K562 (cell line): ENCODE data around the gene SUN5. TPM values are rescaled to one million over a fixed set of nuclear protein-coding genes. Genes with fewer than 3 reads are reported as not detected.

Experiments used
- ATAC-seq: fragments of 200-7000 bp; cut with Tn5 transposase; 3 replicates; pipeline ENCODE4 v1.9.1; 2020; ENCODE audit warnings: moderate library complexity
- BruUV-seq: library from RNA; stranded (reverse); fragments of 400-500 nt; replicated peaks from 2 replicates; lab custom pipeline; 2021; lab: Mats Ljungman, UMichigan
- CTCF ChIA-PET: fragments of 300-600 bp; formaldehyde crosslinking; extraction: SDS; loops from one replicate; lab custom pipeline; 2021; ENCODE audit warnings: low intra/inter-chr PET ratio; lab: Yijun Ruan, JAX
- POLR2A ChIA-PET: fragments of 300-600, 350-650 bp; sonication (Branson Sonifier 250); formaldehyde crosslinking; extraction: SDS; loops from one replicate; lab custom pipeline; 2021; ENCODE audit warnings: antibody characterized with exemption, inconsistent platforms; lab: Yijun Ruan, JAX
- DNase-seq, 4 experiments: peaks; one replicate each; pipeline versions ENCODE4 v3.0.0 to v3.0.0-alpha.2; 2011 to 2018; ENCODE audit warnings: low spot score in 3 of 4, mixed read lengths in 3 of 4; ENCODE audit errors: extremely low read depth in 1 of 4
- FAIRE-seq: peaks from 2 replicates; lab custom pipeline; 2011; peaks lifted over from hg19 to GRCh38; lab: Jason Lieb, UNC
- H2AFZ ChIP-seq: 2 replicates; pipeline ENCODE4 v1.6.0; 2011; ENCODE audit warnings: low read depth, low read length, control low read depth, inconsistent platforms
- H3K27ac ChIP-seq: fragments of 200-600 bp; 3 replicates; pipeline ENCODE4 v1.8.0; 2011; ENCODE audit warnings: low read depth, mild to moderate bottlenecking, control low read depth, inconsistent platforms, low read length, moderate library complexity, mixed read lengths; ENCODE audit errors: extremely low read depth
- H3K27me3 ChIP-seq, 2 experiments: fragments of 300-600 bp in 1 of 2; 2 replicates in 1 of 2; 3 replicates in 1 of 2; pipeline versions ENCODE4 v1.6.0 to v1.8.0; 2011; ENCODE audit warnings: inconsistent platforms in 2 of 2, low read length in 2 of 2, mild to moderate bottlenecking in 1 of 2, mixed read lengths in 1 of 2, moderate library complexity in 1 of 2; ENCODE audit not compliant: control insufficient read depth in 2 of 2, insufficient read depth in 2 of 2
- H3K36me3 ChIP-seq: fragments of 300-600 bp; 3 replicates; pipeline ENCODE4 v1.8.0; 2011; ENCODE audit warnings: mild to moderate bottlenecking, low read length, inconsistent platforms; ENCODE audit not compliant: control insufficient read depth, insufficient read depth
- H3K4me1 ChIP-seq, 2 experiments: fragments of 200-600 bp in 1 of 2; replicated peaks in 1 of 2; 2 replicates in 1 of 2; 3 replicates in 1 of 2; pipeline versions ENCODE4 v1.5.1 to v1.8.0; 2011; ENCODE audit warnings: inconsistent platforms in 2 of 2, low read length in 2 of 2, mild to moderate bottlenecking in 1 of 2, mixed read lengths in 1 of 2, moderate library complexity in 1 of 2; ENCODE audit not compliant: control insufficient read depth in 2 of 2, insufficient read depth in 2 of 2
- H3K4me2 ChIP-seq: 2 replicates; pipeline ENCODE4 v1.6.1; 2011; ENCODE audit warnings: low read length, control low read depth, inconsistent platforms, mixed read lengths; ENCODE audit not compliant: insufficient read depth
- H3K4me3 ChIP-seq: fragments of 200-600 bp; sonication (generic), shearing (Covaris generic); 2 replicates; pipeline ENCODE4 v1.5.1; 2016; ENCODE audit warnings: control low read depth, inconsistent platforms
- H3K79me2 ChIP-seq: fragments of 200-600 bp; 3 replicates; pipeline ENCODE4 v1.8.0; 2011; ENCODE audit warnings: low read length, inconsistent platforms; ENCODE audit not compliant: control insufficient read depth, insufficient read depth
- H3K9ac ChIP-seq, 2 experiments: 2 replicates each; pipeline versions ENCODE4 v1.6.0 to v1.6.1; 2011; ENCODE audit warnings: low read depth in 2 of 2, low read length in 2 of 2, control low read depth in 1 of 2, inconsistent platforms in 1 of 2, mild to moderate bottlenecking in 1 of 2, mixed read lengths in 1 of 2; ENCODE audit not compliant: insufficient read depth in 1 of 2
- H3K9me1 ChIP-seq: one replicate; pipeline ENCODE4 v1.6.0; 2011; ENCODE audit warnings: inconsistent platforms, mild to moderate bottlenecking, low read length, moderate library complexity; ENCODE audit not compliant: control insufficient read depth, insufficient read depth
- H3K9me3 ChIP-seq: replicated peaks from 2 replicates; pipeline ENCODE4 v1.5.1; 2011; ENCODE audit warnings: low read depth, low read length, inconsistent platforms; ENCODE audit not compliant: control insufficient read depth, insufficient read depth
- H4K20me1 ChIP-seq: replicated peaks from 2 replicates; pipeline ENCODE4 v1.6.1; 2011; ENCODE audit warnings: low read length, inconsistent platforms, mixed read lengths; ENCODE audit not compliant: control insufficient read depth, insufficient read depth
- CGGBP1 ChIP-seq: fragments of 250-450 bp; sonication (Bioruptor Pico); IDR thresholded peaks from 2 replicates; pipeline ENCODE4 v1.9.0; 2021; ENCODE audit warnings: mild to moderate bottlenecking
- GATAD2B ChIP-seq: fragments of 450-650 bp; IDR thresholded peaks from 2 replicates; pipeline ENCODE4 v1.6.1; 2017; ENCODE audit warnings: mild to moderate bottlenecking, borderline replicate concordance
- IRF2 ChIP-seq: sonication (generic); formaldehyde crosslinking; IDR thresholded peaks from 2 replicates; pipeline ENCODE4 v1.8.1; 2022; ENCODE audit warnings: mild to moderate bottlenecking, missing genetic modification reagents
- KLF10 ChIP-seq: fragments of 250-450 bp; sonication (Bioruptor Pico); IDR thresholded peaks from 2 replicates; pipeline ENCODE4 v1.6.1; 2021; ENCODE audit warnings: matching md5 sums
- MLLT1 ChIP-seq, 2 experiments: fragments of 450-650 bp; IDR thresholded peaks; 2 replicates each; pipeline ENCODE4 v1.6.1; 2016
- MYNN ChIP-seq, 2 experiments: sonication (generic); formaldehyde crosslinking in 1 of 2; IDR thresholded peaks; 2 replicates each; pipeline versions ENCODE4 v1.5.0 to v1.6.1; 2016 to 2020; ENCODE audit warnings: antibody characterized with exemption in 1 of 2, missing genetic modification reagents in 1 of 2
- NFE2L1 ChIP-seq: fragments of 450-650 bp; IDR thresholded peaks from 2 replicates; pipeline ENCODE4 v1.6.1; 2016; ENCODE audit warnings: missing genetic modification characterization, low read depth, mild to moderate bottlenecking, missing compliant biosample characterization, moderate library complexity, borderline replicate concordance
- SRSF1 ChIP-seq: fragments of 200-400 bp; formaldehyde crosslinking; IDR thresholded peaks from 2 replicates; pipeline ENCODE4 v1.6.1; 2017; ENCODE audit warnings: mild to moderate bottlenecking, low read depth, low read length, moderate library complexity
- ZBTB34 ChIP-seq: fragments of 250-450 bp; sonication (Bioruptor Pico); IDR thresholded peaks from 2 replicates; pipeline ENCODE4 v1.8.0; 2021; ENCODE audit warnings: mild to moderate bottlenecking, moderate library complexity
- ZNF407 ChIP-seq: fragments of 450-650 bp; IDR thresholded peaks from 2 replicates; pipeline ENCODE4 v1.6.1; 2016; ENCODE audit warnings: low read depth
- ZNF507 ChIP-seq: conservative IDR thresholded peaks from 2 replicates; pipeline ENCODE4 v1.6.1; 2017; ENCODE audit warnings: missing genetic modification characterization, missing compliant biosample characterization
- ZNF77 ChIP-seq: fragments of 250-450 bp; sonication (Bioruptor Pico); IDR thresholded peaks from 2 replicates; pipeline ENCODE4 v1.5.0; 2020
- WGBS: fragments of 100-300 bp; shearing (Covaris generic); methylation state at CpG from one replicate; pipeline ENCODE4 v1.1.6; 2016; ENCODE audit warnings: low coverage, mixed read lengths; ENCODE audit not compliant: insufficient coverage; ENCODE audit errors: missing lambda C conversion rate; 5-methylcytosine and 5-hydroxymethylcytosine counted together
- in situ Hi-C: fragments of 300-500 bp; cut with MboI; formaldehyde crosslinking; loops from 4 replicates; pipeline ENCODE4 v1.15.0; 2018; ENCODE audit warnings: inconsistent platforms, mixed read lengths
- intact Hi-C: fragments of 100-400 bp; cut with micrococcal nuclease; formaldehyde crosslinking; loops from 2 replicates; pipeline ENCODE4 v1.14.2; 2022
- polyA plus RNA-seq, 8 experiments: library from polyadenylated mRNA; depleted of rRNA in 4 of 8; stranded (reverse) in 5 of 8; unstranded in 3 of 8; fragments of >200 nt; fragmentation: Nextera tagmentation in 2 of 8; fragmentation: Illumina TruSeq in 1 of 8; extraction: Ambion mirVana in 2 of 8; extraction: Trizol in 1 of 8; gene quantifications; 2 replicates each; pipeline versions ENCODE4 v1.2.1 to v1.2.3, GENCODE V29; 2011 to 2014; ENCODE audit warnings: inconsistent platforms in 1 of 8, missing spikeins in 1 of 8
- total RNA-seq, 7 experiments: library from RNA; depleted of rRNA in 6 of 7; stranded (reverse); fragments of >200 nt in 6 of 7; fragmentation: Illumina TruSeq in 2 of 7; extraction: Trizol in 2 of 7; gene quantifications; 2 replicates each; pipeline versions ENCODE4 v1.2.1 to v1.2.3, GENCODE V29; 2011 to 2021; ENCODE audit warnings: low replicate concordance in 1 of 7

SUN5 gene
- total and polyA plus RNA-seq, 9 of the 15 experiments (the other 6 are each of a cell fraction or from before 2014, with no cell fraction given) = not detected

- BruUV-seq = no TSS peak
- in situ Hi-C loops = no loop called here
- FAIRE-seq = no peak
- TF ChIP-seq ZNF77 (CRISPR knock-in tag) = no peak
- TF ChIP-seq GATAD2B = no peak
- no peak for TF ChIP-seq CGGBP1
- no peak for TF ChIP-seq MLLT1 (IDR thresholded peaks at IDR 0.05)
- TF ChIP-seq IRF2 (CRISPR knock-in tag) = no peak
- no peak for TF ChIP-seq SRSF1
- TF ChIP-seq NFE2L1 (tag) = no peak
- no peak for TF ChIP-seq ZNF507 (tag)
- no peak for TF ChIP-seq MYNN (IDR thresholded peaks at IDR 0.05)
- no peak for TF ChIP-seq MYNN (CRISPR knock-in tag; IDR thresholded peaks at IDR 0.05)
- TF ChIP-seq KLF10 = no peak
- no peak for TF ChIP-seq ZNF407
- TF ChIP-seq ZBTB34 = no peak
Observed at GRCh38 chr20:33051333-33051732, 47.1 kb upstream of the SUN5 start.

More at GRCh38 chr20:33051333-33051732, 47.1 kb upstream of the SUN5 start:
- DNase-seq (no peak), ATAC-seq (no peak)
- Histone ChIP-seq H3K36me3 (no peaks in the 10 kb centered on the region), H3K4me1 (no peaks in the 10 kb centered on the region), H3K79me2 (no peaks in the 10 kb centered on the region), H4K20me1 (no peaks in the 10 kb centered on the region; the same call in 1 of the 2 replicates), H3K9me1 (peaks cover 2% of the 10 kb centered on the region), H3K4me3 (no peak overlapping the region), H3K27ac (no peak overlapping the region), H2AFZ (no peak overlapping the region), H3K9ac (no peak overlapping the region), H3K9me3 (no peaks in the 10 kb centered on the region), H3K4me2 (no peak overlapping the region), H3K27me3 (peaks cover 13 to 49% of the 10 kb centered on the region in 2 experiments; a peak in 4 of 5 replicates)
- 0% methylated on average over 4 of the region's 4 CpGs for WGBS
- intact Hi-C loops = no loop called here
- CTCF ChIA-PET = no interaction called here
- POLR2A ChIA-PET = no interaction called here
